Caco-2 (cell line): ENCODE results near the gene PPP2R3A. TPM values are rescaled to one million over a fixed set of nuclear protein-coding genes. Genes with fewer than 3 reads are reported as not detected.

Source experiments
- BruUV-seq: library from RNA; stranded (reverse); fragments of 400-500 nt; replicated peaks from 2 replicates; lab custom pipeline; 2021; lab: Mats Ljungman, UMichigan
- CTCF ChIA-PET: fragments of 300-600 bp; sonication (Branson Sonifier 250); formaldehyde crosslinking; loops from one replicate; lab custom pipeline; 2022; ENCODE audit warnings: antibody characterized with exemption; lab: Charles Lee
- POLR2A ChIA-PET: fragments of 300-600 bp; sonication (Branson Sonifier 250); formaldehyde crosslinking; loops from one replicate; lab custom pipeline; 2022; ENCODE audit warnings: antibody characterized with exemption; lab: Charles Lee
- DNase-seq, 2 experiments: peaks; one replicate each; pipeline versions ENCODE4 v3.0.0 to v3.0.0-alpha.2; 2020 to 2022
- H3K27me3 ChIP-seq: replicated peaks from 2 replicates; pipeline ENCODE4 v1.6.0; 2011; ENCODE audit warnings: low read length; ENCODE audit not compliant: control insufficient read depth, insufficient read depth
- H3K36me3 ChIP-seq: 2 replicates; pipeline ENCODE4 v1.5.1; 2011; ENCODE audit warnings: low read length; ENCODE audit not compliant: control insufficient read depth, insufficient read depth
- H3K4me1 ChIP-seq: fragments of 250-450 bp; sonication (Bioruptor Pico); 2 replicates; pipeline ENCODE4 v1.5.1; 2020; ENCODE audit warnings: mild to moderate bottlenecking
- H3K4me3 ChIP-seq: 2 replicates; pipeline ENCODE4 v1.5.1; 2011; ENCODE audit warnings: low read depth, mild to moderate bottlenecking, control low read depth, low read length
- H3K9me3 ChIP-seq: fragments of 250-450 bp; sonication (Bioruptor Pico); 2 replicates; pipeline ENCODE4 v1.5.1; 2020; ENCODE audit warnings: mild to moderate bottlenecking, moderate library complexity
- H3K27ac Mint-ChIP-seq: one replicate; pipeline ENCODE4 v1.8.0; 2022; ENCODE audit warnings: mixed read lengths; ENCODE audit not compliant: unreplicated experiment
- H3K27me3 Mint-ChIP-seq: one replicate; pipeline ENCODE4 v1.8.0; 2022; ENCODE audit warnings: mixed read lengths; ENCODE audit not compliant: insufficient read depth, unreplicated experiment
- H3K36me3 Mint-ChIP-seq: one replicate; pipeline ENCODE4 v1.8.0; 2022; ENCODE audit warnings: mild to moderate bottlenecking, mixed read lengths; ENCODE audit not compliant: insufficient read depth, unreplicated experiment
- H3K4me1 Mint-ChIP-seq: one replicate; pipeline ENCODE4 v1.8.0; 2022; ENCODE audit warnings: low read depth, mixed read lengths; ENCODE audit not compliant: unreplicated experiment
- H3K4me3 Mint-ChIP-seq: one replicate; pipeline ENCODE4 v1.8.0; 2022; ENCODE audit warnings: mild to moderate bottlenecking, moderate library complexity, mixed read lengths; ENCODE audit not compliant: unreplicated experiment
- H3K9me3 Mint-ChIP-seq: one replicate; pipeline ENCODE4 v1.8.0; 2022; ENCODE audit warnings: mixed read lengths; ENCODE audit not compliant: unreplicated experiment
- CTCF ChIP-seq, 2 experiments: fragments of 200-600 bp in 1 of 2; IDR thresholded peaks; 1 replicate in 1 of 2; 2 replicates in 1 of 2; pipeline versions ENCODE4 v1.5.1 to v1.8.0; 2011 to 2022; ENCODE audit warnings: antibody characterized with exemption in 1 of 2, control low read depth in 1 of 2, inconsistent platforms in 1 of 2, low read depth in 1 of 2, low read length in 1 of 2, mild to moderate bottlenecking in 1 of 2, moderate library complexity in 1 of 2; ENCODE audit not compliant: insufficient read depth in 1 of 2, severe bottlenecking in 1 of 2, unreplicated experiment in 1 of 2
- intact Hi-C: fragments of 100-400 bp; cut with micrococcal nuclease; formaldehyde crosslinking; loops from one replicate; pipeline ENCODE4 v1.10.0; 2022; ENCODE audit not compliant: unreplicated experiment
- total RNA-seq: library from RNA; stranded (reverse); gene quantifications from 2 replicates; pipeline ENCODE4 v1.2.3, GENCODE V29; 2022

The PPP2R3A gene
- total RNA-seq, 1 experiment from 2014 or later, result 9.5 TPM

GRCh38 chr3:136018876-136019275 lies 53.3 kb downstream of the PPP2R3A start:
- Mint-ChIP-seq H3K4me3 (no peak overlapping the region), H3K27ac (no peak overlapping the region), H3K4me1 (peaks cover 16% of the 10 kb centered on the region), H3K27me3 (no peaks in the 10 kb centered on the region), H3K9me3 (no peaks in the 10 kb centered on the region), H3K36me3 (no peaks in the 10 kb centered on the region)
- Histone ChIP-seq H3K9me3 (no peaks in the 10 kb centered on the region), H3K27me3 (no peaks in the 10 kb centered on the region), H3K4me3 (no peak overlapping the region), H3K4me1 (peaks cover 15% of the 10 kb centered on the region), H3K36me3 (no peaks in the 10 kb centered on the region)
- CTCF ChIA-PET, result interaction anchor here (0.8 kb wide), 1 partner anchor 24 kb away, joined by 3 read pairs; no protein-coding TSS in a partner anchor
- intact Hi-C loops, result no loop called here
- POLR2A ChIA-PET, result no interaction called here
- TF ChIP-seq CTCF (IDR thresholded peaks at IDR 0.05; ENCODE audit: insufficient read depth in 1 of 2, low read depth in 1 of 2, low read length in 1 of 2, severe bottlenecking in 1 of 2, unreplicated experiment in 1 of 2), result no peak
- no peak for DNase-seq
- BruUV-seq, result no TSS peak

- intact Hi-C loops, result loop anchor here (2.0 kb wide), 2 partner anchors 27 to 55 kb away; no protein-coding TSS in a partner anchor
- ChIA-PET CTCF (no interaction called here), POLR2A (no interaction called here)
- no peak for DNase-seq
- H3K27me3 ChIP-seq, result no peaks in the 10 kb centered on the region
- peaks cover 16% of the 10 kb centered on the region for H3K4me1 Mint-ChIP-seq
- no peaks in the 10 kb centered on the region for H3K9me3 Mint-ChIP-seq
- H3K36me3 ChIP-seq, result no peaks in the 10 kb centered on the region
- H3K27ac Mint-ChIP-seq, result no peak overlapping the region
- H3K27me3 Mint-ChIP-seq, result no peaks in the 10 kb centered on the region
- no peak overlapping the region for H3K4me3 Mint-ChIP-seq
- no peaks in the 10 kb centered on the region for H3K36me3 Mint-ChIP-seq
- peaks cover 18% of the 10 kb centered on the region for H3K4me1 ChIP-seq
- no TSS peak for BruUV-seq
- no peaks in the 10 kb centered on the region for H3K9me3 ChIP-seq
- no peak overlapping the region for H3K4me3 ChIP-seq
- TF ChIP-seq CTCF (IDR thresholded peaks at IDR 0.05; ENCODE audit: insufficient read depth in 1 of 2, low read depth in 1 of 2, low read length in 1 of 2, severe bottlenecking in 1 of 2, unreplicated experiment in 1 of 2), result no peak
Observed at GRCh38 chr3:136021803-136022202, 56.3 kb downstream of the PPP2R3A start.

- Histone ChIP-seq H3K4me1 (peaks cover 18% of the 10 kb centered on the region), H3K9me3 (no peaks in the 10 kb centered on the region), H3K4me3 (no peak overlapping the region), H3K36me3 (no peaks in the 10 kb centered on the region; the same call in 1 of the 2 replicates), H3K27me3 (no peaks in the 10 kb centered on the region)
- Mint-ChIP-seq H3K4me3 (peak overlapping the region; percentile 65), H3K9me3 (no peaks in the 10 kb centered on the region), H3K4me1 (peaks cover 16% of the 10 kb centered on the region), H3K27ac (peak overlapping the region; percentile 59), H3K36me3 (no peaks in the 10 kb centered on the region), H3K27me3 (no peaks in the 10 kb centered on the region)
- POLR2A ChIA-PET, result interaction anchor here (0.6 kb wide), 1 partner anchor 174 kb away, joined by 12 read pairs; the partner anchor contains the start of gene MSL2
- intact Hi-C loops, result loop anchor here (2.0 kb wide), 2 partner anchors 28 to 56 kb away; no protein-coding TSS in a partner anchor
- BruUV-seq, result no TSS peak
- CTCF ChIA-PET, result interaction anchor here (0.6 to 0.9 kb wide), 2 partner anchors 105 to 118 kb away, joined by 3 read pairs; no protein-coding TSS in a partner anchor
- peak in 1 of 2 experiments; percentile 18 for DNase-seq
- TF ChIP-seq CTCF (IDR thresholded peaks at IDR 0.05; ENCODE audit: insufficient read depth in 1 of 2, low read depth in 1 of 2, low read length in 1 of 2, severe bottlenecking in 1 of 2, unreplicated experiment in 1 of 2), result no peak
Observed at GRCh38 chr3:136022529-136023263, 57.2 kb downstream of the PPP2R3A start.
